Suppressor macrophage treated with lipopolysaccharide for 4 hours (primary cell): ENCODE measurements around the gene SAMD8.
"Not testable (repeated sequence)": the region's sequence is repeated elsewhere in the genome, so short reads cannot be mapped to it uniquely, and the experiment has no call there.

Experiments used
- DNase-seq: peaks from one replicate; pipeline ENCODE4 v3.0.0-alpha.2; 2020

SAMD8 gene

GRCh38 chr10:75146780-75147179, 35.3 kb downstream of the SAMD8 start:
- DNase-seq: no peak

- no peak for DNase-seq
These were observed 39.2 kb downstream of the SAMD8 start for GRCh38 chr10:75150656-75151055.

- DNase-seq: no peak
These were observed 48.1 kb downstream of the SAMD8 start for GRCh38 chr10:75159519-75159918.

GRCh38 chr10:75165684-75166622, 54.5 kb downstream of the SAMD8 start:
- DNase-seq: peak; percentile 20

GRCh38 chr10:75166623-75166972, 55.1 kb downstream of the SAMD8 start:
- no peak for DNase-seq

GRCh38 chr10:75168275-75168674, 56.8 kb downstream of the SAMD8 start:
- DNase-seq: no peak

- DNase-seq: no peak
These were observed 58.8 kb downstream of the SAMD8 start for GRCh38 chr10:75170215-75170614.

- DNase-seq: no peak
These were observed 63.6 kb downstream of the SAMD8 start for GRCh38 chr10:75175046-75175445.

- DNase-seq: no peak
These were observed 64.6 kb downstream of the SAMD8 start for GRCh38 chr10:75176046-75176445.

GRCh38 chr10:75176736-75177135, 65.3 kb downstream of the SAMD8 start:
- no peak for DNase-seq

GRCh38 chr10:75179657-75180177, 68.3 kb downstream of the SAMD8 start:
- no peak for DNase-seq

- DNase-seq: no peak
These were observed 69.1 kb downstream of the SAMD8 start for GRCh38 chr10:75180592-75180991.

GRCh38 chr10:75181073-75181472, 69.6 kb downstream of the SAMD8 start:
- no peak for DNase-seq

- DNase-seq: no peak
These were observed 74.9 kb downstream of the SAMD8 start for GRCh38 chr10:75186310-75186709.

GRCh38 chr10:75187961-75188426, 76.5 kb downstream of the SAMD8 start:
- DNase-seq: peak; percentile 65

GRCh38 chr10:75188522-75188921, 77.1 kb downstream of the SAMD8 start:
- not testable (repeated sequence) for DNase-seq

GRCh38 chr10:75189266-75190096, 78.0 kb downstream of the SAMD8 start:
- DNase-seq: no peak

- DNase-seq: peak; percentile 93
These were observed 80.5 kb downstream of the SAMD8 start for GRCh38 chr10:75191821-75192568.

GRCh38 chr10:75194625-75195024, 83.2 kb downstream of the SAMD8 start:
- not testable (repeated sequence) for DNase-seq

GRCh38 chr10:75195035-75195763, 83.7 kb downstream of the SAMD8 start:
- no peak for DNase-seq

- no peak for DNase-seq
These were observed 85.6 kb downstream of the SAMD8 start for GRCh38 chr10:75197066-75197465.

GRCh38 chr10:75197906-75198305, 86.5 kb downstream of the SAMD8 start:
- no peak for DNase-seq
